Transverse colon (tissue), 4 donors: Measurements from ENCODE around the gene RFTN1. TPM values are rescaled to one million over a fixed set of nuclear protein-coding genes. Genes with fewer than 3 reads are reported as not detected.

Experiments
- DNase-seq: peaks from one replicate; pipeline ENCODE4 v3.0.0-alpha.2; 2019
- H3K27ac ChIP-seq, 4 donors: fragments of 200-600 bp; sonication (generic); 2 replicates each; pipeline ENCODE4 v1.5.1; 2016 to 2018; ENCODE audit warnings: inconsistent platforms in 4 of 4
- H3K27me3 ChIP-seq: fragments of 200-600 bp; sonication (generic); 2 replicates; pipeline ENCODE4 v1.5.1; 2017; ENCODE audit warnings: inconsistent platforms
- H3K36me3 ChIP-seq, 4 donors: fragments of 200-600 bp; sonication (generic); 2 replicates each; pipeline ENCODE4 v1.5.1; 2017 to 2019; ENCODE audit warnings: inconsistent platforms in 4 of 4
- H3K4me1 ChIP-seq, 4 donors: fragments of 200-600 bp; sonication (generic); 2 replicates each; pipeline ENCODE4 v1.5.1; 2017 to 2020; ENCODE audit warnings: inconsistent platforms in 4 of 4
- H3K4me3 ChIP-seq, 4 donors: fragments of 200-600 bp; sonication (generic); 1 replicate in 1 of 4; 2 replicates in 3 of 4; pipeline versions ENCODE4 v1.5.1 to v1.6.1; 2017 to 2019; ENCODE audit warnings: inconsistent platforms in 4 of 4
- H3K9me3 ChIP-seq, 2 donors: fragments of 200-600 bp; sonication (generic); 2 replicates each; pipeline ENCODE4 v1.5.1; 2017 to 2019; ENCODE audit warnings: inconsistent platforms in 2 of 2
- EP300 ChIP-seq: sonication (generic); formaldehyde crosslinking; IDR thresholded peaks from one replicate; pipeline ENCODE4 v1.6.1; 2017; ENCODE audit warnings: antibody characterized with exemption, low read depth
- POLR2A ChIP-seq: fragments of 450-650 bp; IDR thresholded peaks from one replicate; pipeline ENCODE4 v1.6.1; 2016; ENCODE audit warnings: antibody characterized with exemption, mild to moderate bottlenecking, moderate library complexity
- POLR2AphosphoS5 ChIP-seq, 3 donors: sonication (generic); formaldehyde crosslinking; IDR thresholded peaks; one replicate each; pipeline ENCODE4 v1.6.1; 2016; ENCODE audit warnings: antibody characterized with exemption in 3 of 3
- WGBS, 2 donors: methylation state at CpG; one replicate each; pipeline ENCODE4 v1.1.5; 2018; ENCODE audit warnings: low coverage in 1 of 2; 5-methylcytosine and 5-hydroxymethylcytosine counted together
- in situ Hi-C, 4 donors: fragments of 200-750 bp; cut with MboI; loops; one replicate each; pipeline versions ENCODE4 v1.15.0 to v1.15.1; 2017; ENCODE audit warnings: low sequenced_read_pairs in 3 of 4, low pct_ligation_motif_present in 1 of 4, low pct_unique_long_range_greater_than_20kb in 1 of 4
- intact Hi-C: fragments of 100-400 bp; cut with DNase I; formaldehyde crosslinking; loops from one replicate; pipeline ENCODE4 v1.15.1; 2023; ENCODE audit warnings: low total_unique reads
- total RNA-seq, 4 donors: library from RNA; depleted of rRNA; stranded (reverse); fragments of >200 nt; gene quantifications; one replicate each; pipeline ENCODE4 v1.1.0, GENCODE V29; 2016
- TF ChIP-seq, protein P1 (sequence below), 5 experiments: fragments of 200-600 bp in 3 of 5; fragments of 450-650 bp in 2 of 5; sonication (generic) in 3 of 5; IDR thresholded peaks; 1 replicate in 2 of 5; 2 replicates in 3 of 5; pipeline ENCODE4 v1.5.1; 2016 to 2017; ENCODE audit warnings: antibody characterized with exemption in 5 of 5, inconsistent platforms in 3 of 5, mild to moderate bottlenecking in 2 of 5, moderate library complexity in 1 of 5

Gene RFTN1
- total RNA-seq, 4 donors from 2014 or later: 6.7 to 25.7 (median 15.7) TPM

DNA sequence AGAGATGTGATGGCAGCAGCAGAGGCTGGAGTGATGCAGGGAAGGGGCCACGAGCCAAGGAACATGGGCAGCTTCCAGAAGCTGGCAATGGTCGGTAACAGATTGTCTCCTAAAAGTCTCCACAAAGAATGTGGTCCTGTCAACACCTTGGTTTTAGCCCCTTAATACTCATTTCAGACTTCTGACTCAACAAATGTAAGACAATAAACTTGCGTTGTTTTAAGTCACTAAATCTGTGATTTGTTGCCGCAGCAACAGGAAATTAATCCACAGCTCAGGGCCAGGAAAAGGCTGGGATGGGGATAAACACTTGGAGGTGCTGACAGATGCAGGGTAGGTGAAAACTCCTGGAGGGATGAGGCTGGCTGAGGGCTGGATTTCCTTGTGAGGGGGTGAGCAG, 178.6 kb downstream of the RFTN1 start:
- DNase-seq: no peak
- 63 to 79% methylated on average over 3 to 4 of the region's 4 CpGs for WGBS, 2 donors
- Histone ChIP-seq H3K27ac (no peak overlapping the region), H3K4me1 (peaks cover 0 to 8% (median 0%) of the 10 kb centered on the region in 4 donors), H3K27me3 (no peaks in the 10 kb centered on the region), H3K4me3 (no peak overlapping the region), H3K36me3 (no peaks in the 10 kb centered on the region), H3K9me3 (peaks cover 6 to 11% of the 10 kb centered on the region in 2 donors)
- intact Hi-C loops: no loop called here
- no peak for TF ChIP-seq POLR2A
- no peak for TF ChIP-seq EP300
- no peak for TF ChIP-seq POLR2AphosphoS5 (IDR thresholded peaks at IDR 0.05)
- TF ChIP-seq, protein P1, sequence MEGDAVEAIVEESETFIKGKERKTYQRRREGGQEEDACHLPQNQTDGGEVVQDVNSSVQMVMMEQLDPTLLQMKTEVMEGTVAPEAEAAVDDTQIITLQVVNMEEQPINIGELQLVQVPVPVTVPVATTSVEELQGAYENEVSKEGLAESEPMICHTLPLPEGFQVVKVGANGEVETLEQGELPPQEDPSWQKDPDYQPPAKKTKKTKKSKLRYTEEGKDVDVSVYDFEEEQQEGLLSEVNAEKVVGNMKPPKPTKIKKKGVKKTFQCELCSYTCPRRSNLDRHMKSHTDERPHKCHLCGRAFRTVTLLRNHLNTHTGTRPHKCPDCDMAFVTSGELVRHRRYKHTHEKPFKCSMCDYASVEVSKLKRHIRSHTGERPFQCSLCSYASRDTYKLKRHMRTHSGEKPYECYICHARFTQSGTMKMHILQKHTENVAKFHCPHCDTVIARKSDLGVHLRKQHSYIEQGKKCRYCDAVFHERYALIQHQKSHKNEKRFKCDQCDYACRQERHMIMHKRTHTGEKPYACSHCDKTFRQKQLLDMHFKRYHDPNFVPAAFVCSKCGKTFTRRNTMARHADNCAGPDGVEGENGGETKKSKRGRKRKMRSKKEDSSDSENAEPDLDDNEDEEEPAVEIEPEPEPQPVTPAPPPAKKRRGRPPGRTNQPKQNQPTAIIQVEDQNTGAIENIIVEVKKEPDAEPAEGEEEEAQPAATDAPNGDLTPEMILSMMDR (IDR thresholded peaks at IDR 0.05): no peak
- in situ Hi-C loops: no loop called here

DNA sequence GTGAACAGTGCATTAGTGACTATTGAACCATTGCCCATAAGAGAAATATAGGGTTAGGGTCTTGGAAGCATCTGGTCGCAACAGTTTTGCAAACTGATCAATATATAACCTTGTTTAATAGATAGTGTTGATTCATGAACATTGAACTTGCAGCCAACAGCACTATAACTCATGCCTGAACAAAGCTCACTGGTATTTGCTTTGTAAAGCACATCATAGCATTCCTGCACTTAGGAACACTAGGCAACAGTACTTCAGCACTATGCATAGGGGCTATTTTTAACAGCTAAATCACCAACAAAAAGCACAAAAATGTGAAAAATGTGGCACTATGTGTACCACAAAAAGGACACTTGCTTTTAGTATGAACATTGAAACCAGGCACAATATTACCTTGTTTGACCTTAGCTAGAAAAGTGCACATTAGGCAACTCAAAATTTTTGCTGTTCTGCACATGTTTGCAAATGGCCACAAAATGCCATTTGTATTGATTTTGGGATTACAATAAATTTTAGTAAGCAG, 180.5 kb downstream of the RFTN1 start:
- TF ChIP-seq, protein P1 (IDR thresholded peaks at IDR 0.05): no peak
- TF ChIP-seq EP300: no peak
- no peak for TF ChIP-seq POLR2AphosphoS5 (IDR thresholded peaks at IDR 0.05)
- TF ChIP-seq POLR2A: no peak
- 86 to 88% methylated on average over 1 of the region's 1 CpG for WGBS, 2 donors
- Histone ChIP-seq H3K9me3 (peaks cover 6 to 11% of the 10 kb centered on the region in 2 donors), H3K27me3 (no peaks in the 10 kb centered on the region), H3K4me3 (no peak overlapping the region), H3K27ac (no peak overlapping the region), H3K4me1 (no peaks in the 10 kb centered on the region), H3K36me3 (no peaks in the 10 kb centered on the region)
- in situ Hi-C loops (no loop called here), intact Hi-C loops (no loop called here)
- no peak for DNase-seq

DNA sequence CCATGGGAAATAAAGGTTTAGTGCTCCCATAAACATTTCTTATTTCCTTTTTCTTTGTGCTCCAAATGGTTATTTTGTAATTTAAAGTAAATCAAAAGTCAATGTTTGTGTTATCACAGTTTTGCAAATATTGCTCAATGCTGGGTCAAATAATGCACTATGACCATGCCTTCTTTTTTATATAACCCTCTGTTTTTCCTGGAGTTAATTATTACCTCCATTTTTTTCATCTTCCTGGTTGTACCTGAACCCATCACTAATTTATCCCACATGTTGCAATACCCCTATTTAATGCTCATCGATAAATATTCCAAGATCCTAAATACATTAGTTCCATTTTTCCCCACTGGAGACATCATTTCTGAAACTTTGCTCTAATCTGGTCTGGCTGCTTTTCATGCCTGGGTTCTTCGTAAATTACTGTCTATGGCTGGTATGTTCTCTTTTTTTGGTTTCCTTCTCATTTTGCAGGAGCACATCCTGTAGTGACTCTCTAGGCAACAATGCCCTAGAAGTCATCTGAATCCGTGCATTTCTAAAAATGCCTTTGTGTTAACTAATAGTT, 182.1 kb downstream of the RFTN1 start:
- TF ChIP-seq EP300: no peak
- TF ChIP-seq POLR2A: no peak
- TF ChIP-seq POLR2AphosphoS5 (IDR thresholded peaks at IDR 0.05): no peak
- TF ChIP-seq, protein P1 (IDR thresholded peaks at IDR 0.05): no peak
- no peaks in the 10 kb centered on the region for H3K27me3 ChIP-seq
- in situ Hi-C loops: no loop called here
- no peaks in the 10 kb centered on the region for H3K36me3 ChIP-seq
- H3K9me3 ChIP-seq: peaks cover 6 to 11% of the 10 kb centered on the region in 2 donors
- H3K4me3 ChIP-seq: no peak overlapping the region
- no peak for DNase-seq
- WGBS, 2 donors: 85 to 95% methylated on average over 3 of the region's 3 CpGs
- H3K4me1 ChIP-seq: no peaks in the 10 kb centered on the region
- intact Hi-C loops: no loop called here
- H3K27ac ChIP-seq: no peak overlapping the region

DNA sequence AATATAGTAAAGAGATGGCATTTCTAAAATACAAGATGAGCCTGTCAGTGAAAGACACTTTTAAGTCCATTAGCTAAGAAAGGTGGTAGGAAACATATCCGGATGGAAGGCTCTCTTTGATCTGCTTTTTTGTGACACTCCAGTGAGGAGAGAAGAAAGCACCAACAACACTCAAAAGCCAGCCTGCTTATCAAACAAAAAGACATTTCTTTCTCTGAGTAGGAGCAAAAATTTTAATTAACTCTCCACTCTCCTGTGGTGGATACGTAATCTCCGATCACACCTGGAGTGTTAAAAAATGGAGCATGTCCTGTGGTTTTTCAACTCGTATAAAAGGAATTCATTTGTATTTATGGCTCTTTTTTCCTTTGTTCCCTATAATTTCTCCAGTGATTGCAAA, 183.1 kb downstream of the RFTN1 start:
- H3K9me3 ChIP-seq: peaks cover 6 to 11% of the 10 kb centered on the region in 2 donors
- intact Hi-C loops (no loop called here), in situ Hi-C loops (no loop called here)
- TF ChIP-seq, protein P1 (IDR thresholded peaks at IDR 0.05): no peak
- TF ChIP-seq POLR2A: no peak
- no peak for TF ChIP-seq EP300
- TF ChIP-seq POLR2AphosphoS5 (IDR thresholded peaks at IDR 0.05): no peak
- no peaks in the 10 kb centered on the region for H3K36me3 ChIP-seq
- H3K27me3 ChIP-seq: no peaks in the 10 kb centered on the region
- 86 to 92% methylated on average over 4 of the region's 4 CpGs for WGBS, 2 donors
- H3K4me1 ChIP-seq: no peaks in the 10 kb centered on the region
- no peak overlapping the region for H3K27ac ChIP-seq
- no peak for DNase-seq
- H3K4me3 ChIP-seq: no peak overlapping the region
